ACC112 (cell line): ENCODE results near the gene RSBN1L.

Source experiments
- H2AFZ ChIP-seq: fragments of 200-600 bp; sonication (generic); one replicate; pipeline ENCODE4 v1.6.0; 2017; ENCODE audit warnings: antibody characterized with exemption, low read length; ENCODE audit not compliant: unreplicated experiment
- H3K27ac ChIP-seq: fragments of 200-600 bp; sonication (generic); 2 replicates; pipeline ENCODE4 v1.5.1; 2014; ENCODE audit warnings: low read depth, mild to moderate bottlenecking, antibody characterized with exemption, low read length, moderate library complexity
- H3K27me3 ChIP-seq: fragments of 200-600 bp; sonication (generic); 2 replicates; pipeline ENCODE4 v1.6.1; 2014; ENCODE audit warnings: mild to moderate bottlenecking, antibody characterized with exemption, low read length, moderate library complexity, mixed read lengths; ENCODE audit not compliant: insufficient read depth
- H3K36me3 ChIP-seq: fragments of 200-600 bp; sonication (generic); 2 replicates; pipeline ENCODE4 v1.6.1; 2016; ENCODE audit warnings: mild to moderate bottlenecking, antibody characterized with exemption, low read length, moderate library complexity, mixed read lengths; ENCODE audit not compliant: insufficient read depth
- H3K4me1 ChIP-seq: fragments of 200-600 bp; sonication (generic); one replicate; pipeline ENCODE4 v1.6.1; 2016; ENCODE audit warnings: low read length, mixed read lengths; ENCODE audit not compliant: insufficient read depth, unreplicated experiment, control insufficient read depth
- H3K4me3 ChIP-seq: fragments of 200-600 bp; sonication (generic); 2 replicates; pipeline ENCODE4 v1.5.1; 2014; ENCODE audit warnings: mild to moderate bottlenecking, low read depth, low read length
- H3K79me2 ChIP-seq: fragments of 200-600 bp; sonication (generic); one replicate; pipeline ENCODE4 v1.6.0; 2016; ENCODE audit warnings: low read length; ENCODE audit not compliant: control insufficient read depth, unreplicated experiment, insufficient read depth

The RSBN1L gene

DNA sequence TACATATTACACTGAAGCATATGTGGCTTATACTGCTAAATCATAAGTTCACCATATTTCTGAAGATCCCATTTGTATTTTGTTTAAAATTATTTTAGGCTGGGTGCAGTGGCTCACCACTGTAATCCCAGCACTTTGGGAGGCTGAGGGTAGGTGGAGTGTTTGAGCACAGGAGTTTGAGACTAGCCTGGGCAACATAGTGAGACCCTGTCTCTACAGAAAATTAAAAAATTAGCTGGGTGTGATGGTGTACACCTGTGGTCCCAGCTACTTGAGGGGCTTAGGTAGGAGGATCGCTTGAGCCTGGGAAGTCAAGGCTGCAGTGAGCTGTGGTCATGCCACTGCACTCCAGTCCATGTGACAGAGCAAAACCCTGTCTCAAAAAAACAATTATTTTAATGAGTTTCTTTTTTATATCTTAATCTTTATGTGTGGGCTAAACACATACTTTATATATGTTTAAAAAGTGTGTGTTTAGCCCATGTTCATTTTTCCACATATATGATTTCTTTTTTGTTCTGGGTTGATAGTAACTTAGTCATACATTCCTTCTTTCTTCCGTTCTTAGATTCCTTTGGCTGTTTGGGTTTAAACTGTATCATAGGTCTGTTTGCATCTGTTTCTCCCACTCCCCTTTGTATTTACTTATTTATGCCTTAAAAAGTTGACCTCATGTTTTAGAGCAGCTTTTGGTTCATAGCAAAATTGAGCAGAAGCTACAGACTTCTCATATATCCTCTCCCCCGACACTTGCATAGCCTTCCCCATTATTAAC lies 33.5 kb downstream of the RSBN1L start:
- no peak overlapping the region for H3K27ac ChIP-seq
- H2AFZ ChIP-seq, result no peak overlapping the region
- peaks cover 66% of the 10 kb centered on the region for H3K79me2 ChIP-seq
- H3K36me3 ChIP-seq, result no peaks in the 10 kb centered on the region
- H3K4me3 ChIP-seq, result no peak overlapping the region
- H3K4me1 ChIP-seq, result peaks cover 28% of the 10 kb centered on the region
- H3K27me3 ChIP-seq, result no peaks in the 10 kb centered on the region

DNA sequence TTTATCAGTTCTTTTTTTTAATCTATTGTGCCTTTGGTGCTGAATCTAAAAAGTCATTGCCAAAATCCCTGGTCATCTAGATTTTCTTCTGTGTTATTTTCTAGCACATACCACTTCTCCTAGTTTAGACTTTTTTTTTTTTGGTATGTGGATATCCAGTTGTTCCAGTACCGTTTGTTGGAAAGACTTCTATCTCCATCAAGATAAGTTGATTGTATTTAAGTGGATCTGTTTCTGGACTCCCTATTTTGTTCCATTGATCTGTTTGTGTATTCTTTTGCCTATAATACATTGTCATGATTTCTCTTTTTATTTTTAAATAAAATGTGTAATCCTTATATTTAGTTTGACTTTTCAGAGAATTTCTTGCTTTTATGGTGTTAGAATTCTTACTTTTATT lies 35.5 kb downstream of the RSBN1L start:
- Histone ChIP-seq H2AFZ (no peak overlapping the region), H3K36me3 (no peaks in the 10 kb centered on the region), H3K27ac (no peak overlapping the region), H3K4me1 (peaks cover 36% of the 10 kb centered on the region), H3K79me2 (peaks cover 63% of the 10 kb centered on the region), H3K4me3 (no peak overlapping the region), H3K27me3 (no peaks in the 10 kb centered on the region)

DNA sequence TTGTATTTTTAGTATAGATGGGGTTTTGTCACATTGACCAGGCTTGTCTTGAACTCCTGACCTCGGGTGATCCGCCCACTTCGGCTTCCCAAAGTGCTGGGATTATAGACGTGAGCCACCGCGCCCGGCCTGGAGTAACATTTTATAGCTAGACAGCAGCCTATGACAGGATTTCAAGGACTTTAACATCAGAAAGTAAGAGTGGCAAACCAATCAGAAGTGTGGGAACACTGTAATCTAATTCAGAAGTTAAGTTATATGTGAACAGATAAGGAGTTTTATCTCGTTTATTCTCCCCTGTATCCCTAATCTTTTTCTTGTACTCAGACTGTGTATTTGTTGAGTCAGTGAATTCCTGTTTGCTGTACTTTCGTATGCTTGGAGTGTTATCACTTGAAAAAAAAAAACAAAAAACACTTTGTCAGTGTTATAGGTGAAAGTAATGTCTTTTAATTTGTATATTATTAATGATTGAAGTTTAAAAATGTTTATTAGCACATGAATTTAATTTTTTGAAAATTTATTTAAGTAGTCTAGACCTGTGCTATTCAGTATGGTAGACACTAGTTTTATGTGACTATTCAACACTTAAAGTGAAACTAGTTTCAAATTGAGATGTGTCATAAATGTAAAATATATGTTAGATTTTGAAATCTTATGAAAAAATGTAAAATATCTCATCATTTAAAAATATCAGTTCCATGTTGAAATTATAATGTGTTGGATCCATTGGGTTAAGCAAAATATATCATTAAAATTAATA lies 38.6 kb downstream of the RSBN1L start:
- Histone ChIP-seq H3K36me3 (no peaks in the 10 kb centered on the region; the same call in none of the 2 replicates), H2AFZ (no peak overlapping the region), H3K79me2 (peaks cover 37% of the 10 kb centered on the region)

DNA sequence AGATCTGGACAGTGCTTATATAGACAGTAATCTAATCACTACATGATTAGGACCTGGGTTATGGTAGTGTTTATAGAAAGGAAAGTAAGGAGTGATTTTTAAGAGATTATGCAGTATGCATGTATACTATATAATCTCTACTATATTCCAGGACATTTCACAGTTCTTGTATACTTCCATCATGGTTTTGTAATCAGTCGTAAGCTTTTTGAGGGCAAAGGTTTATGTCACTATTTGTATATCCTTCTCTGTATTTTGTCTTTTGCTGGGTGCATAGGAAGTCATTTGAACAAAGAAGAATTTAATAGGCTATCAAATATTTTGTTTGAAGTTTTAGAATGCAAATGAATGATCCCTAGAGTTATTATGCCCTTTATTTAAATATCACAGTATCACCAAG lies 39.2 kb downstream of the RSBN1L start:
- no peaks in the 10 kb centered on the region for H3K27me3 ChIP-seq
- peaks cover 21% of the 10 kb centered on the region for H3K4me1 ChIP-seq
- H2AFZ ChIP-seq, result no peak overlapping the region
- H3K4me3 ChIP-seq, result peak overlapping the region; percentile 54; the same call in 1 of the 2 replicates
- no peak overlapping the region for H3K27ac ChIP-seq
- no peaks in the 10 kb centered on the region; the same call in none of the 2 replicates for H3K36me3 ChIP-seq
- H3K79me2 ChIP-seq, result peaks cover 31% of the 10 kb centered on the region

More for the DNA sequence above, 38.6 kb downstream of the RSBN1L start:
- Histone ChIP-seq H3K4me3 (peak overlapping the region; percentile 54), H3K4me1 (peaks cover 21% of the 10 kb centered on the region), H3K27me3 (no peaks in the 10 kb centered on the region), H3K27ac (peak overlapping the region; percentile 24)

DNA sequence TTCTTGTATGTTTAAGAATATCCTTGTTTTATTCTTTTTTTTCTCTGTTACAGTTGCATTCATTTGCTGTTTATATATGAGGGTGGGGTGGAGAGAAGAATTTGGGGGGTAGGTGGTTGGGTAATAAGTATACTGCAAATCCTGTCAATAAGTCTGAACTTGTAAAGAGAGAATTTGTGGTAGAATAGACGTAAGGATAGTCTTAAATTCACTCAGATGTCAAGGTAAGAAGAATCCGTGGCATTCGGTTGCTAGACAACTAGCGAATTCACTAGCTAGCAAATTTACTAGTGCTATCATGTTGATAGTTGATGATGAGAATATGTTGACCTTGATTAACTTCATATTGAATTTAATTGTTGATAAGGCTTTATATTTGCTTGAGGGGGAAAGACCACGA lies 40.7 kb downstream of the RSBN1L start:
- Histone ChIP-seq H2AFZ (no peak overlapping the region), H3K36me3 (no peaks in the 10 kb centered on the region; the same call in none of the 2 replicates), H3K4me1 (peaks cover 21% of the 10 kb centered on the region), H3K79me2 (peaks cover 17% of the 10 kb centered on the region), H3K27me3 (no peaks in the 10 kb centered on the region), H3K4me3 (no peak overlapping the region), H3K27ac (no peak overlapping the region)

DNA sequence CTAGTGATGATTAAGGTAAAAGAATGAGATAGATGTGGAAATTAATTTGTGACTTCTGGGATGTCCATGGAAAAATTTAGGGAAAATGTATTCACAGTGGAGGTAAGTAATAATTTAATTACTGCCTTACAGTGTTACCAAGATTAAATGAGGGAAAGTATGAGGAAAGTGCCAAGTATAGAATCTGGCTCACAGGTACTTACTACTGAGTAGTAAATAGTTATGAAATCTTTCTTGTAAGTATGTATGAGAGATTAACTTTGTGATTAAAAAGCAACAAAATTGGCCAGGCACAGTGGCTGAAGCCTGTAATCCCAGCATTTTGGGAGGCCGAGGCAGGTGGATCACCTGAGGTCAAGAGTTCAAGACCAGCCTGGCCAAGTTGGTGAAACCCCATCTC lies 42.1 kb downstream of the RSBN1L start:
- H3K36me3 ChIP-seq, result no peaks in the 10 kb centered on the region; the same call in none of the 2 replicates
- H3K79me2 ChIP-seq, result peaks cover 6% of the 10 kb centered on the region
- no peak overlapping the region for H3K4me3 ChIP-seq
- no peak overlapping the region for H2AFZ ChIP-seq
- H3K27me3 ChIP-seq, result no peaks in the 10 kb centered on the region
- H3K27ac ChIP-seq, result 0 out of 2 replicates have a peak overlapping the region, but pooled peaks have one; percentile 9
- H3K4me1 ChIP-seq, result peaks cover 21% of the 10 kb centered on the region

DNA sequence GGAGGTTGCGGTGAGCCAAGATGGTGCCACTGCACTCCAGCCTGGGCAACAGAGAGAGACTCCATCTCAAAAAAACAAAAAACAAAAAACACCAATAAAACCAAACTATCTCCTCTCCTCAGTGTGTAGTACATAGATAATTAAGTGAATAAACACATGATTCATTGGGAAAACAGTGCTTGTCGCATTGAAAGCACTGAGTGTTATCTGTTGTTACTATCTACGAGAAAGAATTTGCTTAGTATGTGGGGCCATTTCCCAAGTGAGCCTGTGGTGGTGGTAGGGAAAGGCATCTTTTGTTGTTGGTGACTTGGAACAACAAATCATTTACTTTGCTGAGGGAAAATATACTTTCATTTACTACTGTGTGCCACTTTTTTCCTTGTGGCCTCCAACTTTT lies 42.6 kb downstream of the RSBN1L start:
- Histone ChIP-seq H3K27me3 (no peaks in the 10 kb centered on the region), H3K79me2 (peaks cover 6% of the 10 kb centered on the region), H3K4me3 (no peak overlapping the region), H2AFZ (no peak overlapping the region), H3K36me3 (no peaks in the 10 kb centered on the region; the same call in none of the 2 replicates), H3K4me1 (peaks cover 21% of the 10 kb centered on the region), H3K27ac (peak overlapping the region; percentile 49)

DNA sequence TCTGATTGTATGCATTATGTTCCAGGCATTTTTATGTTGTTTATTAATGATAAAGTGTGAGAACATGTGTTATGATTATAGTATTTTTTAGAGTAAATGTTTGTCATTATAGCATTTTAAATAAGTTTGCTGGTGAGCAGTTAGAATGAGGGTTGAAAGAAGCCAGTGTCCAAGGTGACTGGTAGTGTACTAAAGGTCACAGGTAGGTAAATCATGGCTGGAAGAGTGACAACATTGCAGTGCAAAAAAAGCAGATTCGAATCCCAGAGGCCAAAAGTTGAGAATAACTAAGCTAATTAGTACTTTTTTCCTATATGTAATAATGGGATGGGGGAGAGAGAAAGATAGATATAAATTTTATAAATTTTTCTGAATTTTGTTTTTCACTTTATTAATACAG lies 44.0 kb downstream of the RSBN1L start:
- H2AFZ ChIP-seq, result no peak overlapping the region
- H3K27me3 ChIP-seq, result no peaks in the 10 kb centered on the region
- H3K4me3 ChIP-seq, result no peak overlapping the region
- no peak overlapping the region for H3K27ac ChIP-seq
- no peaks in the 10 kb centered on the region; the same call in none of the 2 replicates for H3K36me3 ChIP-seq
- no peaks in the 10 kb centered on the region for H3K79me2 ChIP-seq
- H3K4me1 ChIP-seq, result peaks cover 15% of the 10 kb centered on the region

DNA sequence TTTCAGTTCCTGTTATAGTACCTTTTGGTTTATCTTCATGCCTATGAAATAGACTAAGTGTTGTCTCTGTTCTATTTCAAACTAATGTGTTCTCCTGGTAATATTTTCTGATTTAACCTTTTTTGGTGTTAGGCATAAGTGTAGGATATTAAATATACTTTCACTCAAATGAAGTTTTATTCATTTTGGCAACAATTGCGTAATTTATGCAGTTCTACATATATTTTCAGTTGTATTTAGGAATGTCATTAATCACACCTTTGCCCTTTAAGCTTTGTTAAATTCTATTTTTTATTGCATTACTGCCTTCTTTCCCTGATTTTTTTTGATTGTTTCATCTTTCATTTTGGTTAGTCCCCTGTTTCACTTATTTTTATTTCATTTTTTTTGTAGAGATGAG lies 47.3 kb downstream of the RSBN1L start:
- Histone ChIP-seq H3K27me3 (no peaks in the 10 kb centered on the region), H3K27ac (no peak overlapping the region), H3K79me2 (no peaks in the 10 kb centered on the region), H3K4me1 (peaks cover 8% of the 10 kb centered on the region), H3K4me3 (no peak overlapping the region), H2AFZ (no peak overlapping the region), H3K36me3 (no peaks in the 10 kb centered on the region; the same call in 1 of the 2 replicates)

DNA sequence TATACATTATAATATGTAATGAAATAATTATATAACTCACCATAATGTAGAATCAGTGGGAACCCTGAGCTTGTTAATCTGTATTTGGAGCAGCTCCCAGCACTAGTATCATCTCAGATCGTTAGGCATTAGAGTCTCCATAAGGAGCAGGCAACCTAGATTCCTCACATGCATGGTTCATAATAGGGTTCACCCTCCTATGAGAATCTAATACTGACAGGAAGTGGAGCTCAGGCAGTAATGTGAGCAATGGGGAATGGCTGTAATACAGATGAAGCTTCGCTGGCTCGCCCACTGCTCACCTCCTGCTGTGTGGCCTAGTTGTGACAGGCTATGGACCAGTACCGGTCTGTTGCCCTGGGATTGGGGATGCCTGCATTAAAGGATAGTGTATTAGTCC lies 49.5 kb downstream of the RSBN1L start:
- Histone ChIP-seq H3K4me1 (no peaks in the 10 kb centered on the region), H3K27me3 (no peaks in the 10 kb centered on the region), H3K36me3 (no peaks in the 10 kb centered on the region; the same call in 1 of the 2 replicates), H3K79me2 (no peaks in the 10 kb centered on the region), H3K27ac (no peak overlapping the region), H2AFZ (no peak overlapping the region), H3K4me3 (no peak overlapping the region)
